GM10266 (cell line): ENCODE results near the gene ERP44.

Experiments
- DNase-seq: peaks from one replicate; pipeline ENCODE4 v3.0.0; 2012; ENCODE audit errors: extremely low spot score
- CTCF ChIP-seq: IDR thresholded peaks from 2 replicates; pipeline ENCODE4 v1.5.1; 2012; ENCODE audit warnings: mild to moderate bottlenecking, low read depth; ENCODE audit not compliant: control insufficient read depth, insufficient read depth; ENCODE audit errors: missing control alignments

The ERP44 gene

GRCh38 chr9:99962680-99963261, 136.0 kb downstream of the ERP44 start:
- DNase-seq = no peak
- TF ChIP-seq CTCF = no peak

- no peak for DNase-seq
- TF ChIP-seq CTCF = no peak
Measured at GRCh38 chr9:99955606-99956005, 143.2 kb downstream of the ERP44 start.

- peak; percentile 7 for DNase-seq
- no peak for TF ChIP-seq CTCF
Measured at GRCh38 chr9:99954819-99955218, 144.0 kb downstream of the ERP44 start.

- no peak for TF ChIP-seq CTCF
- no peak for DNase-seq
Measured at GRCh38 chr9:99953861-99954507, 144.8 kb downstream of the ERP44 start.

GRCh38 chr9:99948896-99949295, 149.9 kb downstream of the ERP44 start:
- TF ChIP-seq CTCF = no peak

GRCh38 chr9:99948482-99948881, 150.3 kb downstream of the ERP44 start:
- DNase-seq = no peak
- no peak for TF ChIP-seq CTCF

More at GRCh38 chr9:99948896-99949295, 149.9 kb downstream of the ERP44 start:
- DNase-seq = no peak

- TF ChIP-seq CTCF = no peak
- DNase-seq = no peak
Measured at GRCh38 chr9:99947395-99947794, 151.4 kb downstream of the ERP44 start.
